ENCODE results near the gene BICDL1.
A peak's percentile ranks its signal among the peaks of the same experiment; 100 is the strongest.

Gene BICDL1

GRCh38 chr12:119989731-119990381, 820 bp downstream of the BICDL1 start:
- TF ChIP-seq CTCF (IDR thresholded peaks at IDR 0.05; ENCODE audit: borderline replicate concordance, insufficient read depth, low read depth, low read length): no peak
- H3K4me3 ChIP-seq (ENCODE audit: low read depth, low read length): peak overlapping the region; percentile 18

- peak overlapping the region; percentile 18 for H3K4me3 ChIP-seq (ENCODE audit: low read depth, low read length)
- no peak for TF ChIP-seq CTCF (IDR thresholded peaks at IDR 0.05; ENCODE audit: borderline replicate concordance, insufficient read depth, low read depth, low read length)
These were observed 1.4 kb downstream of the BICDL1 start for GRCh38 chr12:119990382-119990874.

- TF ChIP-seq CTCF (IDR thresholded peaks at IDR 0.05; ENCODE audit: borderline replicate concordance, insufficient read depth, low read depth, low read length): no peak
- H3K4me3 ChIP-seq (ENCODE audit: low read depth, low read length): no peak overlapping the region
These were observed 3.2 kb downstream of the BICDL1 start for GRCh38 chr12:119992129-119992705.

- no peak for TF ChIP-seq CTCF (IDR thresholded peaks at IDR 0.05; ENCODE audit: borderline replicate concordance, insufficient read depth, low read depth, low read length)
- no peak overlapping the region for H3K4me3 ChIP-seq (ENCODE audit: low read depth, low read length)
These were observed 6.0 kb downstream of the BICDL1 start for GRCh38 chr12:119994892-119995658.

GRCh38 chr12:119996417-119996816, 7.4 kb downstream of the BICDL1 start:
- no peak for TF ChIP-seq CTCF (IDR thresholded peaks at IDR 0.05; ENCODE audit: borderline replicate concordance, insufficient read depth, low read depth, low read length)
- no peak overlapping the region for H3K4me3 ChIP-seq (ENCODE audit: low read depth, low read length)

- no peak for TF ChIP-seq CTCF (IDR thresholded peaks at IDR 0.05; ENCODE audit: borderline replicate concordance, insufficient read depth, low read depth, low read length)
- H3K4me3 ChIP-seq (ENCODE audit: low read depth, low read length): no peak overlapping the region
These were observed 9.6 kb downstream of the BICDL1 start for GRCh38 chr12:119998471-119999245.

Measured in GM12875 (cell line).